ENCODE data around the gene EIF1AD.
A peak's percentile ranks its signal among the peaks of the same experiment; 100 is the strongest.
"Not testable (repeated sequence)": the region's sequence is repeated elsewhere in the genome, so short reads cannot be mapped to it uniquely, and the experiment has no call there.

Gene EIF1AD

DNA sequence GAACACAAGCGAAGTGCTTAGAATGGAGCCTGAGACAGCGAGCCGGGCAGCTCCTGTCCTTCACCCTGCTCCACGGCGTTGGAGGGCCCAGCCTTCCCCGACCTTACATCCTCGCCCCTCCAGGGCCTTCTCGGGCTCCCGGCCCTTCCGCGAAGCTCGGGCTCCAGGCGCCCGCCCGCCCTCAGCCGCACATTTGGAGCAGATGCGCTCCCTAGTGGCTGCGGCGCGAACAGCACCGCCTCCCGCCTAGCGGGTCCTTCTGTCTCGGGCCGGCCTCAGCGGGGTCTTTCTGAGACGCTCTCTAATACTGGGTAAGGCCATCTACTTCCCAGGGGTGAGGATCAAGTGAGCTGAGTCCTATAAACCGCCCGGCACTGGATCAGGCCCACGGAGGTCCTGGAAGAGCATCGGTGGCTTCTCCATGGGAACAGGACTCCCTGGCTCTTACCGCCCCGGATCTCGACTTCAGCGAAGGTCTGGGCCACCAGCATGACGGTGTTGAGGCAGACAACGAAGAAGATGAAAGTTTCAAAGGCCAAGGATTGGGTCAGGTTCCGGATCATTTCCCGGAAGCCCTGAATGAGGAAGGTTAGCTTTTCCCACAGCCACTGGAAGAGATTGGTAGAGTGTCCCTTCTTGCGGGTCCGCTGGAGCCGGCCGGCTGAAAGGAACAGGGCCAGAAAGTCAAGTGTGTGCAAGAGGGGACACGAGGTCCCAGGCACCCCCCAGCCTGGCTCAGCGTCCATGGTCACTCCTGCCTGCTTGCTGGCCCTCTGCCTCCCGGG lies 20.6 kb upstream of the EIF1AD start:
- peak; percentile 66 to 82 for DNase-seq (ENCODE audit: low read depth in 1 of 2, low spot score in 1 of 2)

DNA sequence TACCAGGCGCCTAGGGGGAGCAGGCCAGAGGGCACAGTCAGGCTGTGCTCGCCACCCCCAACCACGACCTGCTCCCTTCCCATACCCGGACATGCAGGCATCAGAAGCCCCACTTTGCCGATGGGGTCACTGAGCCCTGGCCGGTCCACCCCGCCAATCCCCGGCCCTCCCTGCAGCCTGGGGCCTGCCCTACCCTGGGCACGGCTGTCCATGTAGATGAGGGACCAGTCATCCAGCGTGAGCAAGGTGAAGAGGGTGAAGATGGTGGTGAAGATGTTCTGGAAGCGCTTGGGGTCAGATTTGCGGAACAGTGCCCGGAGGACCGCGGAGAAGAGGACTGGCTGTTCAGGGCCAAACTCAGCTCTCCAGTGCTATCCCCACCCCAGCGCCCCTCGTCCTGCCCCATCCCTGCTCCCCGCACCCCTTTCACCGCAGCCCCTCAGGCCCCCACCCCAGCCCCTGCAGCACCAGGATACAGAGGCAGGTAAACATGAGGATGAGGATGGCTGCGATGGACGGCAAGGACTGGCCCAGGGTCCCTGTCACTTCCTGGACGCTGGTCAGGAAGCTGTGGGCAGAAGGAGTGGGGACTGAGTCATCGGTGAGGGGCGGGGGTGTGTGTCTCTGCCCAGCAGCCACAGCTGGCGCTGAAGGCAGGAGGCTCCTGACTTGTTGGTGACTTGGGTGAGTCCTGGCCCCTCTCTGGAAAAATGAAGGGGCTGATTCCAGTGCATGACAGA lies 18.8 kb upstream of the EIF1AD start:
- DNase-seq (ENCODE audit: low read depth in 1 of 2, low spot score in 1 of 2): no peak

- no peak for DNase-seq (ENCODE audit: low read depth in 1 of 2, low spot score in 1 of 2)
Measured at GRCh38 chr11:66020212-66020611, 18.3 kb upstream of the EIF1AD start.

GRCh38 chr11:66017321-66017720 lies 15.4 kb upstream of the EIF1AD start:
- no peak for DNase-seq (ENCODE audit: low read depth in 1 of 2, low spot score in 1 of 2)

DNA sequence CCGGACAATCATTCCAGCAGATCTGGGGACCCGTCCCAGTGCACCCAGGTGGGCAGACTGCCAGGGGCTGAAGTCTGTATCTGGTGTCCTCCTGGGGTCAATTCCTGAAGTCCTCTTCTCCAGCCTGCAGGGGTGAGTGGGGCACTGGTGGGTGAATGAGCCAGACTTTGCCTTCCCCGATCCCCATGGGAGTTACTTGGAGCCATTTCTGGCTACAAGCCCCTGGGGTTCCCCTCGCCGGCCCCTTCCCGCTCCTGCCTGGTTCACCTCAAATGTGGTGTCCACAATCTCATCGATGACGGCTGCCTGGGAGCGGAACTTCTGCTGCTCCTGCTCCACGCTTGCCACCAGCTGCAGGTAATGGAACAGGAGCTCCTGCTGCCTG lies 14.8 kb upstream of the EIF1AD start:
- no peak for DNase-seq (ENCODE audit: low read depth in 1 of 2, low spot score in 1 of 2)

- no peak for DNase-seq (ENCODE audit: low read depth in 1 of 2, low spot score in 1 of 2)
Measured at GRCh38 chr11:66015936-66016792, 14.2 kb upstream of the EIF1AD start.

- no peak for DNase-seq (ENCODE audit: low read depth in 1 of 2, low spot score in 1 of 2)
Measured at GRCh38 chr11:66015454-66015881, 13.5 kb upstream of the EIF1AD start.

DNA sequence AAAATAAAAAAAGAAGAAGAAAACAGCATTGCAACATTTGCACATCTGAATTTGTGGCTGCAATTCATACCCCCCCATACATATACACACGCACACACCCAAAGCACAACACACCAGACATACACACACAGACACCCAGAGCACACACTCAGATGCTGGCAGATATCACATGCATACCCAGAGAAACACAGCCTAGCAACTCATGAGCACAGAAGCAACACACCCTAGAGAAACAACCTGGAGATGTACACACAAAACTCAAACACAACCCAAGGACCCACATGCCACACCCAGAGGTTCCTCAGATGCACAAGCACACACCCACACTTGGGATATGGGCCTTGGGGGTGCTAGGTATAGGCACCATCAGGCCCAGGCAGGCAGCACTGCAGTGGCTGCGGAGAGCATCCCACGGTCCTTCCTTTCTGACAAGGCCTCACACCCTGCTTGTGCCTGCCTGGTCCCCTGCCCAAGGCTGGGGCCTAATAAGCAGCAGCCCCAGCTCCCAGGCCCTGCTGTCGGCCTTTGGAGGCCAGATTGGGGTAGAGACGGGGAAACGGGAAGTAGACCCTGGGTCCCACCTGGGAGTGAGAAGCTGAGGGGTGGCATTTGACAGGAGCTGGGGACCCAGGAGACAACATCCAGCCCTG lies 13.0 kb upstream of the EIF1AD start:
- no peak for DNase-seq (ENCODE audit: low read depth in 1 of 2, low spot score in 1 of 2)

GRCh38 chr11:66013762-66014100 lies 11.8 kb upstream of the EIF1AD start:
- DNase-seq (ENCODE audit: low read depth in 1 of 2, low spot score in 1 of 2): no peak

DNA sequence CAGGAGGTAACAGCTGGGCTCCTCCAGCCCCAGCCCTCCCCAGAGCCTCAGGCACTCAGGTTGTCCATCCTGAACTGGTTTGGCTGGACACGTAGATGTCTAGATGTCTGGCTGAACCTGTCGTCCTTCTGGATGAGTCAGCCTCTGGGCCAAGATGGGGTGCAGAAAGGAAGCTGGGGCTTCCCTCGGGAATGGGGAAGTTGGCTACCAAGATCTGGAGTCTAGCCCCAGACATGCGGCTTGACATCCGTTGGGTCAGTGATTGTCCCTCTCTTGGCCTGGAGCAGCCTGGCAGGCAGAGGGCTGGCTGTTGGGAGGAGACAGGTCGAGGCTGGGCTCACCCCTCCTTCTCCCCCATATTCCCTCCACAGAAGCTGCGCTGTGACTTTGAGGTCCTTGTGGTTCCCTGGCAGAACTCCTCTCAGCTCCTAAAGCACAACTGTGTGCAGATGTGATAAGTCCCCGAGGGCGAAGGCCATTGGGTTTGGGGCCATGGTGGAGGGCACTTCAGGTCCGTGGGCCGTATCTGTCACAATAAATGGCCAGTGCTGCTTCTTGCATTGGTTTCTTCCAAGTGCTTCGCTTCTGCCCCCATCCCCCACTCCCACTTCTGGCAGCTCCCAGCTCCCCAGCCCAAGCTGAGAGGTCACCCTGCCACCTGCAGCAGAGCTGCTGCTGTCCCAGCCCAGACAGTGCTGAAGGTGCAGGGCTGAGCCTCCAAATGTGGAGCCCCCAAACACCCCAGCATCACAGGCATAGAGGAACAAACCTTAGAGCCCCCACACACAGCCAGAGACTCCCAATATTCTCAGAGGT lies 11.2 kb upstream of the EIF1AD start:
- no peak for DNase-seq (ENCODE audit: low read depth in 1 of 2, low spot score in 1 of 2)

GRCh38 chr11:66012371-66012945 lies 10.5 kb upstream of the EIF1AD start:
- DNase-seq (ENCODE audit: low read depth in 1 of 2, low spot score in 1 of 2): no peak

GRCh38 chr11:66011785-66012303 lies 9.9 kb upstream of the EIF1AD start, which contains the start of gene CST6:
Gene CST6 (plus strand): TSS chr11:66012008. CDS start chr11:66012045, 37 bp downstream.
- no peak for DNase-seq (ENCODE audit: low read depth in 1 of 2, low spot score in 1 of 2)

DNA sequence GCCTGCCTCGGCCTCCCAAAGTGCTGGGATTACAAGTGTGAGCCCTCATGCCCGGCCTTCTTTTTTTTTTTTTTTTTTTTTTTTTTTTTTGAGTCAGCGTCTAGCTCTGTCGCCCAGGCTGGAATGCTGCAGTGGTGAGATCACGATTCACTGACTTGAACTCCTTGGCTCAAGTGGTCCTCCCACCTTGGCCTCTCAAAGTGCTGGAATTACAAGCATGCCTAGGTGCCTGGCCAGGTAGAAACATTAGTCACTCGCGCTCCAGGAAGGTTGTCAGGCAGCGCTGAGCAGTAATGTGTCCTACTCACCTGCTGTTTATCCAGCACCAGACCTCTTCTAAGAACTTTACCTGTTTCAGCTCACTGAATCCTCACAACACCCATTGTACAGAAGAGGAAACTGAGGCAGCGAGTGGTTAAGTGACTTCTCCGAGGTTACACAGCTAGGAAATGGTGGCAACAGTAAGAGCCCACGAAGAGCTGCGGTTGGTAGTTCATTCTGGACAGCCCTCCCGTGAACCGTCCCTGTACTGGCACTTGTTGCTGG lies 9.4 kb upstream of the EIF1AD start:
- no peak for DNase-seq (ENCODE audit: low read depth in 1 of 2, low spot score in 1 of 2)

DNA sequence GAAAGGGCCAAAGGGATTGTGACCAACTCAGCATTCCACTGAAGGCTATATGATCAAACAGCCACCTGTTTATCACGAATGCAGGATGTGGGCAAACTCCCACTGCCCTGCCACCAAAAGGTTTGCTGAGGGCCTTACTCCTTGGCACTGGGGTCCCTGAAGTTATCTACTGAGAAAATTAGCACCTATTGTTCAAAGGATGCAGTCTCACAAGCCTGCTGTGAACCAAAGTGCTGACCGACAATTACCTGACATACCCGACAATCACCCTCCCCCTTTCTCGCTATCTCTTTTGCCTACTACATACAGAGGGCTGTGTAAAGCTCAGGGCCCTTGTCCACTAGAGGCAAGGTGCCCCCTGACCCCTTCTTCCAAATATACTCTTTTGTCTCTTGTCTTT lies 8.1 kb upstream of the EIF1AD start:
- not testable (repeated sequence) for DNase-seq (ENCODE audit: low read depth in 1 of 2, low spot score in 1 of 2)

GRCh38 chr11:66008468-66009101 lies 6.6 kb upstream of the EIF1AD start:
- DNase-seq (ENCODE audit: low read depth in 1 of 2, low spot score in 1 of 2): no peak

GRCh38 chr11:66008095-66008467 lies 6.1 kb upstream of the EIF1AD start:
- DNase-seq (ENCODE audit: low read depth in 1 of 2, low spot score in 1 of 2): no peak

DNA sequence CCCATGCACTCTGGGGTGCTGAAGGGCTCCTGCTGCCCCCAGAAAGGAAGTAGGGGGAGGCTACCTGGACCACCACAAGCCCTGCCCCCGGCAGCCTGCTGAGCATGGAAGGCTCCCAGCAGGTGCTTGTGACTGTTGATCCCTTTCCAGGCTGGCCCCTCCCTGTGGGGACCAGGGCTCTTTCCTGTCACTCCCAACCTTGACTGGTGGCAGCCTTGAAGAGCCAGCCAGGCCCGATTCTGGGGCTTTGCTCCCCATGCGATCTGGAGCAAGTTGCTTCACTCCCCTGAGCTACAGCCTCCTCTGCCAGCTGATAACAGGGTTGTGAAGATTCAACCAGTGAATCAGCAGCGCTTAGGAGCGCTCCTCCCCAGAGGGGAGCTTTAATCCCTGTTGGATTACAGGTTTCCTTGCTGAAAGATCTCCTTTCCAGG lies 5.3 kb upstream of the EIF1AD start:
- DNase-seq (ENCODE audit: low read depth in 1 of 2, low spot score in 1 of 2): no peak

- DNase-seq (ENCODE audit: low read depth in 1 of 2, low spot score in 1 of 2): no peak
Measured at GRCh38 chr11:66006891-66007176, 4.9 kb upstream of the EIF1AD start.
